Tibial nerve (tissue), 4 donors: ENCODE measurements around the gene SLC25A10. TPM values are rescaled to one million over a fixed set of nuclear protein-coding genes. Genes with fewer than 3 reads are reported as not detected.

Experiments
- DNase-seq, 2 donors: peaks; one replicate each; pipeline ENCODE4 v3.0.0-alpha.2; 2019; ENCODE audit warnings: low spot score in 2 of 2
- H3K27ac ChIP-seq, 4 donors: fragments of 200-600 bp; sonication (generic) in 3 of 4; one replicate each; pipeline ENCODE4 v1.5.1; 2017 to 2019; ENCODE audit warnings: mild to moderate bottlenecking in 1 of 4
- H3K27me3 ChIP-seq, 2 donors: fragments of 200-600 bp; sonication (generic) in 1 of 2; one replicate each; pipeline versions ENCODE4 v1.5.1 to v1.6.0; 2017 to 2019
- H3K36me3 ChIP-seq, 3 donors: fragments of 200-600 bp; sonication (generic); one replicate each; pipeline ENCODE4 v1.5.1; 2018 to 2019
- H3K4me1 ChIP-seq, 4 donors: fragments of 200-600 bp; sonication (generic) in 3 of 4; one replicate each; pipeline ENCODE4 v1.5.1; 2017 to 2019
- H3K4me3 ChIP-seq, 4 donors: fragments of 200-600 bp; sonication (generic) in 3 of 4; one replicate each; pipeline ENCODE4 v1.5.1; 2017 to 2019; ENCODE audit warnings: mild to moderate bottlenecking in 1 of 4, moderate library complexity in 1 of 4
- H3K9me3 ChIP-seq, 4 donors: fragments of 200-600 bp; sonication (generic) in 3 of 4; one replicate each; pipeline ENCODE4 v1.5.1; 2017 to 2019
- CTCF ChIP-seq, 5 experiments: fragments of 200-600 bp in 3 of 5; fragments of 450-650 bp in 2 of 5; sonication (generic) in 3 of 5; IDR thresholded peaks; one replicate each; pipeline ENCODE4 v1.5.1; 2016 to 2019; ENCODE audit warnings: antibody characterized with exemption in 5 of 5, mild to moderate bottlenecking in 3 of 5, moderate library complexity in 2 of 5
- EP300 ChIP-seq, 2 donors: sonication (generic); formaldehyde crosslinking; IDR thresholded peaks; one replicate each; pipeline ENCODE4 v1.6.1; 2017; ENCODE audit warnings: antibody characterized with exemption in 2 of 2, mild to moderate bottlenecking in 1 of 2
- POLR2A ChIP-seq, 2 donors: fragments of 450-650 bp; IDR thresholded peaks; one replicate each; pipeline ENCODE4 v1.6.1; 2017; ENCODE audit warnings: antibody characterized with exemption in 2 of 2, mild to moderate bottlenecking in 2 of 2, moderate library complexity in 2 of 2
- WGBS, 2 donors: methylation state at CpG; one replicate each; pipeline ENCODE4 v1.1.5; 2018; 5-methylcytosine and 5-hydroxymethylcytosine counted together
- small RNA-seq: library from RNA; depleted of rRNA; stranded (forward); fragments of <200 nt; gene quantifications from one replicate; pipeline ENCODE3, GENCODE V24; 2016
- total RNA-seq, 4 donors: library from RNA; depleted of rRNA; stranded (reverse); fragments of >200 nt; gene quantifications; one replicate each; pipeline ENCODE4 v1.1.0, GENCODE V29; 2016

Gene SLC25A10
- total RNA-seq, 4 donors from 2014 or later: 10.8 to 32.1 (median 22.6) TPM

- DNase-seq: no peak
- TF ChIP-seq CTCF (IDR thresholded peaks at IDR 0.05) (no peak), EP300 (IDR thresholded peaks at IDR 0.05) (no peak)
- WGBS, 2 donors: 24 to 30% methylated on average over 14 to 15 of the region's 28 CpGs
- Histone ChIP-seq H3K36me3 (no peaks in the 10 kb centered on the region), H3K9me3 (no peaks in the 10 kb centered on the region), H3K4me3 (no peak overlapping the region), H3K27me3 (peaks cover 0 to 41% of the 10 kb centered on the region in 2 donors), H3K4me1 (peaks cover 0 to 12% (median 0%) of the 10 kb centered on the region in 4 donors), H3K27ac (no peak overlapping the region)
Measured at GRCh38 chr17:81740395-81740961, 28.4 kb downstream of the SLC25A10 start.

- WGBS, 2 donors: 34 to 52% methylated on average over 17 to 18 of the region's 22 CpGs
- Histone ChIP-seq H3K4me3 (no peak overlapping the region), H3K4me1 (peaks cover 0 to 7% (median 0%) of the 10 kb centered on the region in 4 donors), H3K9me3 (no peaks in the 10 kb centered on the region), H3K27me3 (peaks cover 0 to 40% of the 10 kb centered on the region in 2 donors), H3K36me3 (no peaks in the 10 kb centered on the region), H3K27ac (no peak overlapping the region)
- TF ChIP-seq POLR2A (IDR thresholded peaks at IDR 0.05): no peak
- no peak for TF ChIP-seq EP300 (IDR thresholded peaks at IDR 0.05)
- TF ChIP-seq CTCF (IDR thresholded peaks at IDR 0.05): no peak
- no peak for DNase-seq
Measured at GRCh38 chr17:81741049-81741593, 29.0 kb downstream of the SLC25A10 start.

- Histone ChIP-seq H3K36me3 (no peaks in the 10 kb centered on the region), H3K27me3 (peaks cover 0 to 33% of the 10 kb centered on the region in 2 donors), H3K4me1 (peaks cover 0 to 7% (median 0%) of the 10 kb centered on the region in 4 donors), H3K4me3 (no peak overlapping the region), H3K9me3 (no peaks in the 10 kb centered on the region), H3K27ac (no peak overlapping the region)
- DNase-seq: no peak
- TF ChIP-seq POLR2A (IDR thresholded peaks at IDR 0.05): no peak
- TF ChIP-seq EP300 (IDR thresholded peaks at IDR 0.05): no peak
- no peak for TF ChIP-seq CTCF (IDR thresholded peaks at IDR 0.05)
- WGBS, 2 donors: 53 to 60% methylated on average over 7 to 14 of the region's 26 CpGs
Measured at GRCh38 chr17:81741594-81742452, 29.7 kb downstream of the SLC25A10 start.

Small RNAs within 50 kb of the gene (small RNA-seq; reads per million reads assigned to genes)
- gene MIR6786: 0.66 reads per million

Other genes starting within 250 kb of the SLC25A10 start
- 1,000 to 10,000 TPM; 2,372 to 2,875 (median 2,670) TPM for gene ACTG1, start 199.5 kb upstream of the SLC25A10 start, total RNA-seq
- gene FSCN2, start 183.9 kb upstream of the SLC25A10 start, total RNA-seq: 1 to 10 TPM in 3 of 4 donors, under 1 TPM in 1; 0.42 to 4.4 (median 3.7) TPM
- gene FAAP100, start 159.9 kb upstream of the SLC25A10 start, total RNA-seq: 10 to 100 TPM; 20.1 to 41.7 (median 26.7) TPM
- gene NPLOC4, start 75.2 kb upstream of the SLC25A10 start, total RNA-seq: 10 to 100 TPM; 51.1 to 79.2 (median 62.1) TPM
- under 1 TPM in 2 of 4 donors, not detected in 2; 0.22 to 0.84 TPM for gene TSPAN10, start 75.1 kb upstream of the SLC25A10 start, total RNA-seq
- not detected for gene PDE6G, start 55.7 kb upstream of the SLC25A10 start, total RNA-seq
- 10 to 100 TPM; 31.4 to 38.1 (median 35.8) TPM for gene OXLD1, start 45.7 kb upstream of the SLC25A10 start, total RNA-seq
- gene CCDC137, start 45.5 kb upstream of the SLC25A10 start, total RNA-seq: 10 to 100 TPM; 10.9 to 35.7 (median 14.4) TPM
- 10 to 100 TPM; 22.1 to 37.9 (median 34.3) TPM for gene ARL16, start 28.5 kb upstream of the SLC25A10 start, total RNA-seq
- gene HGS, start 28.3 kb upstream of the SLC25A10 start, total RNA-seq: 100 to 1,000 TPM in 2 of 4 donors, 10 to 100 TPM in 2; 75.2 to 166 (median 104) TPM
- 10 to 100 TPM; 26.1 to 63.3 (median 35.8) TPM for gene MRPL12, start 8.9 kb upstream of the SLC25A10 start, total RNA-seq
- 10 to 100 TPM in 2 of 4 donors, 1 to 10 TPM in 2; 1.8 to 14.7 (median 8.1) TPM for gene GCGR, start 91.9 kb downstream of the SLC25A10 start, total RNA-seq
- gene MCRIP1, start 121.0 kb downstream of the SLC25A10 start, total RNA-seq: 100 to 1,000 TPM in 1 of 4 donors, 10 to 100 TPM in 3; 78.7 to 105 (median 92.5) TPM
- 1 to 10 TPM in 1 of 4 donors, not detected in 3; 2.6 TPM for gene PPP1R27, start 122.8 kb downstream of the SLC25A10 start, total RNA-seq
- 100 to 1,000 TPM; 385 to 594 (median 472) TPM for gene P4HB, start 148.3 kb downstream of the SLC25A10 start, total RNA-seq
- gene ARHGDIA, start 159.1 kb downstream of the SLC25A10 start, total RNA-seq: 100 to 1,000 TPM; 190 to 484 (median 237) TPM
- 10 to 100 TPM; 44.5 to 67.2 (median 63.5) TPM for gene ALYREF, start 179.3 kb downstream of the SLC25A10 start, total RNA-seq
- gene ANAPC11, start 179.4 kb downstream of the SLC25A10 start, total RNA-seq: 100 to 1,000 TPM in 3 of 4 donors, 10 to 100 TPM in 1; 95.4 to 116 (median 106) TPM
- gene NPB, start 190.0 kb downstream of the SLC25A10 start, total RNA-seq: 1 to 10 TPM in 3 of 4 donors, not detected in 1; 4.2 to 8.7 (median 5.4) TPM
- gene PCYT2, start 199.1 kb downstream of the SLC25A10 start, total RNA-seq: 10 to 100 TPM; 36.0 to 64.9 (median 46.6) TPM
- gene SIRT7, start 205.9 kb downstream of the SLC25A10 start, total RNA-seq: 10 to 100 TPM; 22.3 to 42.2 (median 30.7) TPM
- 10 to 100 TPM; 17.9 to 25.5 (median 22.5) TPM for gene MAFG, start 215.5 kb downstream of the SLC25A10 start, total RNA-seq
- 1 to 10 TPM; 6.3 to 9.9 (median 6.9) TPM for gene PYCR1, start 225.0 kb downstream of the SLC25A10 start, total RNA-seq
- not detected for gene MYADML2, start 234.9 kb downstream of the SLC25A10 start, total RNA-seq
- gene NOTUM, start 248.9 kb downstream of the SLC25A10 start, total RNA-seq: not detected